HG03095 (cell line): ENCODE data around the gene CD274.
"Not testable (repeated sequence)": the region's sequence is repeated elsewhere in the genome, so short reads cannot be mapped to it uniquely, and the experiment has no call there.

Experiments
- ATAC-seq: cut with Tn5 transposase; IDR thresholded peaks from one replicate; pipeline ENCODE4 v1.9.1; 2021; ENCODE audit warnings: moderate library complexity; ENCODE audit not compliant: unreplicated experiment

Gene CD274

DNA sequence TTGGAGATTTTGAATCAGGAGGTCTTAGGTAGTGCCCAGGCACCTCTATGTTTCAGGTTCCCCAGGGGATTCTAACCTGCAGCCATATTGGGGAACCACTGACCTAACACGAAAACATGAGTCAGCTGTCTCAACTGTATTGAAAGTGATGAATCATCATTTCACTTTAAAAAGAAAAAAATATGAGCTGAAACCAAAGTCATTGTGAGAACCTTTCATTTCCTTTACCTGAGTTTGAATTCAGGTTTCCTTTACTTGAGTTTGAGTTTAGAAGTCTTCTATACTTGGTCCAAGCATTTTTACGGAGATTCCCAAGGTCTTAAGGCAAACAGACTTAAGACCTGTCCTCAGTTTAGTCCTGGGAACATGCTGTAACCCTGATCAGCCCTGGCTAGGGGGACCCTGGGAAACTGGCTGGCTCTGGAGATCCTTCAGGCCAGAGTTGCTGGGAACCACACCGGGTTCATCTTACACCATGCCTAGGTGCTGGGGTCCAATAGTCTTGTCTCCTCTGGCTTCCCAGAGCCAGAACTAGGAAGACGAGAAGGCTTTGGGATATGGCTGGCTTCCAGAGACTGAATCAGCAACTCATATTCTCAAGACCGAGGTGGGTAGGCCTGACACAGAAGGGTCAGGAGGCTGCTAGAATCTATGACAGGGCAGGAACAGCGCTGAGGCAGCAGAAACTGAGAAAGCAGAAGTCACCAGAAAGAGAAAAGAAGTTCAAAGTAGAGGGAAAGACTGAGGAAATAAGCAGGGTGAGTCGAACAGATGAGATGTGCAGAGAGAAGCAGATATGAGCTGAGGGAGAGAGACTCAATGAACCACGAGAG lies 43.6 kb downstream of the CD274 start:
- peak; percentile 79 for ATAC-seq

DNA sequence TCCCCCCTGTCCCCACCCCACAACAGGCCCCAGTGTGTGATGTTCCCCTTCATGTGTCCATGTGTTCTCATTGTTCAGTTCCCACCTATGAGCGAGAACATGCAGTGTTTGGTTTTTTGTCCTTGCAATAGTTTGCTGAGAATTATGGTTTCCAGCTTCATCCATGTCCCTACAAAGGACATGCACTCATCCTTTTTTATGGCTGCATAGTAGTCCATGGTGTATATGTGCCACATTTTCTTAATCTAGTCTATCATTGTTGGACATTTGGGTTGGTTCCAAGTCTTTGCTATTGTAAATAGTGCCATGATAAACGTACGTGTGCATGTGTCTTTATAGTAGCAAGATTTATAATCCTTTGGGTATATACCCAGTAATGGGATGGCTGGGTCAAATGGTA lies 44.4 kb downstream of the CD274 start:
- not testable (repeated sequence) for ATAC-seq

DNA sequence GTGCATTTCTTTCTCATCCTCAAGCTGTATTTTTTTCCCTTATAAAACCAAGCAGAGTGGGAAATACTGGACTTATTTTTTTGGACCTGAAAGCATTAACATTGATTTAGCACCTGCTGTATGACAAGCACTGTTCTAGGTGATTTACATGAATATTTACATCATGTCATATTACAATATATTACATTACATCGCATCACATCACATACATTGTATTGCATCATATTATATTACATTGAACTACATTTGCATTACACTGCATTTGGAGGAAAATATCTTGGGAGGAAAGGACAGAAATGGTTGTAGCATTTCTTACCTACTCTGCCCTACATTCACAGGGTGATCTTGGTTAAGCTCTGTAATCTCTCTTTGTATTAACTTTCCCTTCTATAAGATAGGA lies 48.8 kb downstream of the CD274 start:
- ATAC-seq: no peak

DNA sequence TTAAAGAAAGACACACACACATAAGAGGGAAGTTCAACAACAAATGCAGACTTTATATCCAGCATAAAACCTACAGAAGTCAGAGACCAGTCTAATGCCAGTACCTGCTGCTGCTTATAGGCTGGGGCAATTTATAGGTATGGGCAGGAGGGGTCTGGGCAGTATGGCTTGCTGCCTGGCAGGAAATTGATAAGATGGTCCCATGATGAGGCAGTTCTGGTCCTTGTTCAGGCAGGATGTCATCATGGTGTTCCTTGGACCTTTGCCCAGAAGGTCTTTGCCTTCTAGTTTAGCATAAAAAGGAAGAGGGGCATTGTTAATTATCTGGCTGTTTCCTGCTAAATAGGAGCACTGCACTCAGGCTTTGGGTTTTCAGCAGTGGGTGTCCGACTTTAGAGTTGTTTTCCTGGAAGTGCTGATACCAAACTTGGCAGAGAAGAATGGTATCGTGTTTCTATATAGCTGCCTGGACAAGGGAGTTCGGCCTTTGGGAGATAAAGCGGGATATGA lies 49.6 kb downstream of the CD274 start:
- ATAC-seq: no peak

DNA sequence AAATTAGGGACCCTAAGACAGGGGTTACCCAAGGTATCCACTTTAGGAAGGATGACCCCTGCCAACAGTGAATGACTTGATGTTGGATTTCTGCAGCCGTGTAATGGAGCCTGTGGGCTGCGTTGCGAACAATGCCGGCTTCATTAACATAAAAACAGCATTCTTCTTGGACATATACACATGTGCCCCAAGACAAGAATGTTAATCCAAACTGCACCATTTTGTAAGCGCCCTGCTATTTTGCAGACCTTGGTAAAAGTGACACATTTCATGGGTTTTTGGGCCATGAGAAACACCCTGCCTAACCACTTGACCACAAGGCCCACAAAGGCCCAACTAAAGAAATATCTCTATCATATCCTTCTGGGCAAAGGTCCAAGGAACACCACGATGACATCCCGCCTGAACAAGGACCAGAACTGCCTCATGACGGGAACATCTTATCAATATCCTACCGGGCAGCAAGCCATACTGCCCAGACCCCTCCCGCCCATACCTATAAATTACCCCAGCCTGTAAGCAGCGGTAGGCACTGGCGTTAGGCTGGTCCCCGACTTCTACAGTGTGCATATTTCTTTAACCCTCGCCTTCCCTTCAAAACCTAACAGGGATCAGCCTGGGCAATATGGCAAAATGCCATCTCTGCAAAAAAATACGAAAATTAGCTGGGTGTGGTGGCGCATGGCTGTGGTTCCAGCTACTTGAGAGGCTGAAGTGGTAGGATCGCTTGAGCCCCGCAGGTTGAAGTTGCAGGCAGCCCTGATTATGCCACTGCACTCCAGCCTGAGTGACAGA lies 50.3 kb downstream of the CD274 start:
- ATAC-seq: no peak

DNA sequence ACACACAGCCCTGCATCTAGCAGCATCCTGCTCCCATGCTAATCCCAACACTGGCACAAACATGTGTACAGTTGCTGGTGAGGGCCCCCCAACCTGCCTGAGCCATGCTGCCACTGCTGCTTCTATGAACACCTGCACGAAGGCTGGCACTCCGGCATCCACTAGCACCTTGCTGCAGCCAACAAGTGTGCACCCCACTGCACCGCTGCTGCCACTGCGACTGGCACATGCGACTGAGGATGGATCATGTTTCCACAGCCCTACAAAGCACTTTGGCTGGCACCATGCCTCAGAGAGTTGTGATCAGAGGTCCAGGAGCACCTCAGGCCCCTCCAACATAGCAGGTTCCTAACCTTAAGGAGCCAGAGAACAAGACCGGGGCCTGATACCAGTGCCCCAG lies 52.2 kb downstream of the CD274 start:
- ATAC-seq: no peak

DNA sequence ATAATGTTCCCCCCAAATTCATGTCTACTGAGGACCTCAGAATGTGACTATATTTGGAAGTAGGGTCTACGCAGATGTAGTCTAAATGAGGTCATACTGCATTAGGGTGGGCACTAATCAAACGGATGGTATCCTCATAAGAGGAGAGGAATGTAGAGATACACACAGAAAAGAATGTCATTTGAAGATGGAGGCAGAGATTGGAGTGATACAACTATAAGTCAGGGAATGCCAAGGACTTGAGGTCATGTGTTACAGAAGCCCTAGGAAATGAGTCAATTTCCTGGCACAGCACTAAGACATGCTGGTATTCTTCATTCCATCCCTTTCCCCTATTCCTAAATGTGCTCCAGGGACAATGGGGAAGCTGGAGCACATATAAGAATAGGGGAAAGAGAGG lies 59.2 kb downstream of the CD274 start:
- no peak for ATAC-seq

DNA sequence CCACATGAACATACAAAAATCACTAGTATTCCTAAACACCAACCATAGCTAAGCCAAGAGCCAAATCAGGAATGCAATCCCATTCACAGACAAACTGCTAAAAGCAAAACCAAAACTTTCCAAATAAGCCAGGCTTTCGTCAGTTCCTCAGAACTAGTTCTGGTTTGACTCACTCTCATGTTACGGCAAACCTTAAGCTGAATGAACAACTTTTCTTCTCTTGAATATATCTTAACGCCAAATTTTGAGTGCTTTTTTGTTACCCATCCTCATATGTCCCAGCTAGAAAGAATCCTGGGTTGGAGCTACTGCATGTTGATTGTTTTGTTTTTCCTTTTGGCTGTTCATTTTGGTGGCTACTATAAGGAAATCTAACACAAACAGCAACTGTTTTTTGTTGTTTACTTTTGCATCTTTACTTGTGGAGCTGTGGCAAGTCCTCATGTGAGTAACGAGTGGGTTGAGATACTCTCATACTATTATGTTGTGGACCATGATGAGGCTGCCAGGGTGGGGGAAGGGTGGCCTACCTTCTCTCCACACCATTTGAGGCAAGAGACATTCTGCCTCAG lies 60.1 kb downstream of the CD274 start, which contains the start of gene PDCD1LG2:
Gene PDCD1LG2 (plus strand): TSS at position 172 of the 572 bp plus-strand sequence. CDS start 12,016 bp downstream, outside the sequence.
- peak; percentile 77 for ATAC-seq

DNA sequence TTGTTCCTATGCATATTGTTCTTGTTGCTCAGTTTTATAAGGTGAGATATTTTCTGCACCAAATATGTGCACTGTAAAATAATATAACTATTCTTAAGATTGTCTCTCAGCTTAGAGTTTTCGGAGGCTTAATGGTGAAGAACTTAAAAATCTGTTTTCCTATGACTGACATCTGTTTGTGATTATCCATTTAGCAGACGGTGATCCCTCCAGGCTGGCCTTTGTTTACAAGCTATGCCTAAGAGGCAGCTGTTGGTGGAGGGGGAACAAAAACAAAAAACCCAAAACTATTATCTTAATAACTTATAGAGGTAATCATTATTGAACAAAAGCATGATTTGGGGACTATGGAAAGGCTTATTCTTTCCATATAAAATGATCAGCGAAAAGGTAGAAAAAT lies 60.6 kb downstream of the CD274 start:
- ATAC-seq: no peak

DNA sequence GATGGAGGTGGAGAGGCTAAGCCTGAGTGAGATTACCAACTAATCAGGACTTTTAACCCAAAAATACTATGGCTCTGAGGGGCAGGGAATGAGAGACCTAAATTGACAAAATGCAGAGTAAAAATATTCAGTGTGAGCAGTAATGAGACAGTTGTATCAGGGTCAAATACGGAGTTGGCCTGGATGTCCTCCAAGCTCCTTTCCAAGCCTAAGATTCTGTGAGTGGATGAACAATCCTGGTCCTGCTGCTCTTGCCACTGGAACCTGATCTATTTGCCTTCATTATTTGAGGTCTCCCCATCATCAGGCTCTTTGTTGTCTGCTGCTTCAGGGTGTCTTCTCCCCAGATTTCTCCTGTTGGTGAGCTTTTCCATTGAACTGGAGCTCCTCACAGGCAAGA lies 61.1 kb downstream of the CD274 start:
- no peak for ATAC-seq

DNA sequence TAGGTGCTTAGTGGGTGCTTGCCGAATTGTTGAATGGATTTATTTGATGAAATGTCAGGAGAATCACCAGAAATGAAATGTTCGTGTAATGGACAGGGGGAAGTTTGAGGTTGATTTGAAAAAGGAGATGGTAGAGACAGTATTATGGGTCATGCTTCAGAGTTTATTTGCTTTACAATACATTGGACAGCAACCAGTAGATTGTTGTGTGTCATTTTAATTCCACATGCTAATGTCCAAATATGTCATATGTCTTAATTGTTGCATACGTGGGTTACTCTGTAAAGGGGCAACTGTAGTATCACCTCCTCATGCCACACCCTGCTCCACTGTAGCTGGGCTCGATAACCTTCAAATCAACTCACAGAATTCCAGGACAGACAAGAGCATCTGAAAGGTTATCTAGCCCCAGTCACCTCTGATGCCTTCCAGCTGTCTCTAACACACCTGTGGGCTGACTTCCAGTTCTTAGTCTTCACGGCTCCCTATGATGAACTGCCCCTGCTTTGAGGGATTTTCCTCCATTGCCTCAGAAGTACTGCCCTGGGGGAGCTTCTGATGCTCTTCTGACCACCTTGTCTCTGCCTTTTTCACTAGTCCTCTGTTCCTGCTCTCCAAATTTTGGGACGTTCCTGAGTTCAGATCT lies 61.7 kb downstream of the CD274 start:
- no peak for ATAC-seq

DNA sequence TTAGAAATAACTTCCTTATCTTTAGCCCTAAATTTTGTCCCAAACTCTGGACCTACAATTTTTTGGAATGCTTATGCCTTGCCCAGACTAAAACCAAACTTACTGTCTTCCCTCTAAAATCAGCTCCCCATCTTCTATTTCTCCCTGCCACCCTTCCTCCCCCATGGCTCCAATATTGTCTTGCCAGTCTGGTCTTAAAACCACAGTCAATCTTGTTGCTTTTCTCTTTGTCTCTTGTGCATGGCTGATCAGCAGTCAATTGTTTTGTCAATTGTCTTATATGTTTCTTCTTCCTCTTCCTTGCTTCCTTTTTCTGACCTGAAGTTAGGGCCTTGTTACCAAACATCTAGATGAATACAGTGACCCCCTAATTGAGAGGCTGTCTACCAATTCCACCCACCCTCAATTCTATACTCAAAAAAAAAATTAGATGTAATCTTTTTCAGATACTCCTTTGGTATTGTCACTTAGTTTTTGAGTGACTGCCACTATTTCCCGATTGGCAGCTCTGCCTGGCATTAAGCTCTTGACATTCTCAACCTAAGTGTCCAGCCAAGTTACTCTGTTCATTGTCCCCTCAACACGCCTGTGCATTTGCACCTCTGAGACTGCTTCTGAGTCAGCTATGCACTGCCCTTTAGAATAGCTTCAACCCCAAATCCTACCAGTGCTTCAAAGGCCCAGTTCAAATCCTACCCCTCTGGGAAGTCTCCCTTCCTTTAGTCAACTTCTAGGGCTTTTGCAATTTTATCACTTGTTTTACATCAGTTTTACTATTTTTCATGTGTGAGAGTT lies 62.5 kb downstream of the CD274 start:
- no peak for ATAC-seq

DNA sequence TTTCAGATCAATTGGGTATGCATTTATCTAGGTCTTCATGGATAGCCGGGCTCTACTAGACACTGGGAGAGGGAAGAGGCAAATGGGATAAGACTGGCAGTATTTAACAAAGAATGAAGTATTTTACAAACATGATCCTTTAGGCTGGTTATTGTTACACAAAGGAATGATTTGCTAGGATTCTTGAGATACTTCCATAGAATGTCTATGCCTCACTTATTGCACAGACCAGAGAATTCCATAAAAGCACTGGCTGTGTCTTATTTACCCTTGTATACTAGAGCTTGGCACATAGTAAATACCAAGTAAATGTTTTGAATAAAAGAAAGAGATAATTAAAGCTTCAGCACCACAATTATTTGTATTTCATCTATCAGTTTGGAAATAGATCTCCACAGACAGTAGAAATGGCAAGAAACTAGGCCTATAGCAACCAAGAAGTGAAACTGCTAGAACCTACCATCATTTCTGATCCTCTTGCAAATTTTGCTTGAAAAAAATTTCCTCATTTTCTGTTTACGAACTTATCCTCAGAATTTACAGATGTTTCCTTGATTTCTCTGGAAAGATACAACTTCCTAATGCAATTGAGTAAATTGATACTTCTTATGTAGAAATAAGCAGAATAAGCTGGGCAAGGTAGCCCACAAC lies 63.7 kb downstream of the CD274 start:
- ATAC-seq: no peak

DNA sequence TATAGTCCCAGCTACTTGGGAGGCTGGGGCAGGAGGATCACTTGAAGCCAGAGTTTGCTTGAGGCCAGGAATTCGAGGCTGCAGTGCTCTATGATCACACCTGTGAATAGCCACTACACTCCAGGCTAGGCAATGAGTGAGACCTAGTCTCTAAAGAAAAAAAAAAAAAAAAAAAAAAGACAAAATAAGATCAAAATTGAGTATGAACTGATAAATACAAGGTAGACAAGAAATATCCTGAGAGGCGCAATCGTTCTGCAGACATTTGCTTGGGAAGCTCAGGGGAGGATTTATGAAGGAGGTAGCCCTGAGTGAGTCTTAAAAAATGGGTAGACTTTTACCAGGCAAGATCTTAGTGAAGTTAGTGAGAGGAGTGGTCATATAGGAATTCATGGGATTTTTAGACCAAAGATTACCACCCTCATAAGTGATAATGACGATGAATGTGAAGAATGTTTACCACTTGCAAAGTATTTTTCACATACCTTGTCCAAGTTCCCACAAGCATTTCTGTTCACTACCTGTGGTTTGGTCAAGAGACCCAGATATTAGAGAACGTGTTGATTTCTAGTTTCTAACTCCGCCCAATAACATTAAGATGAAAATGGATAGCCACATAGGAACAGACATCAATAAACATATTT lies 64.4 kb downstream of the CD274 start:
- ATAC-seq: no peak

DNA sequence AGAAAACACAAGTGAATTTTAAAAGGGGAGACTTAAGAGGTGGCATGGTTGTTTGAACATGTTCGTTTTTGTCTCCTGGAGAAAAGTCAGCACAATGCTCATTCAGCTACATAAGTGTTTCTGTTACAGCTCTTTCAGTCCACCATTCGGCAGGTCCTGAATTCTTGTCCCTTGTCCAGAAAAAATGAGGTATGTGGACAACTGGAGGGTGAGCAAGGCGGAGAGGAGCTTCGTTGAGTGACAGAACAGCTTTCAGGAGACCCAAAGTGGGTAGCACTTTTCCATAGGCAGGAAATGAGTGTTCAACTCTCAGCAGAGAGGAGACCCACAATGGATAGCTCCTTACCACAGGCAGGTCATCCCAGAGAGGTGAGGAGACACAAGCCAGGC lies 64.9 kb downstream of the CD274 start:
- ATAC-seq: no peak

DNA sequence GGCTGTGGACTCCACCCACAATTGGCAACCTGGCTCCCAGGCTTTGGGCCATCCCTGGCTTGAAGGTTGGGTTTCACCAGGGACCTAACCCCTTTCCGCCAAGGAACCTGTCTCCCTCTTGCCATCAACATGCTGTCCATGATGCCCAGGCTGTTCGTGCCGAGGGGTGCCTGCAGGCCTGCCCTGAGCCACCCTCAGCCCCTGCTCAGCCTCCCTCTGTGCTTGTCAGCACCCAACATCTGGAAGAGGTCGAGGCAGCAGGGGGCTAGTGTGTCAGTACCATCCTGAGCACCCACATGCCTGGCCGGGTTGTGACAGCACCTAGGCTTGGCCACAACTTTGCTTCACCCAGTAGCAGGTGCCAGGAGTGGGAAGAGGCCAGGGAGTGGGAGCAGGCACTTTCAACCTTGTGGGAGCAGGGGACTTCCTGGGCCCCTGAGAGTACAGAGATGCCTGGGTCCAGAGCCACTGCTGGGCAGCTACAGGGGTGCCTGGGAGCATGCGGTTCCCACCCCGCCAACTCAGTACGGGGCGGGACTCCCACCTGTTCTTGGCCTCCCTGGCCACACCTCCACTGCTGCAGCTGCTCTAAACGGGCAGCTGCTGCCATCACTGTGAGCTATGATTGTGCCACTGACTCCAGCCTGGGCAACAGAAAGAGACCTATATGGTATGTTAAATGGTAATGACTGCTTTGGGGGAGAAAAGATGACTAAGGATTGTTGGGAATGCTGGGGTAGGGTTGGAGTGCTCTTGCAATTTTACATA lies 66.3 kb downstream of the CD274 start:
- ATAC-seq: no peak

DNA sequence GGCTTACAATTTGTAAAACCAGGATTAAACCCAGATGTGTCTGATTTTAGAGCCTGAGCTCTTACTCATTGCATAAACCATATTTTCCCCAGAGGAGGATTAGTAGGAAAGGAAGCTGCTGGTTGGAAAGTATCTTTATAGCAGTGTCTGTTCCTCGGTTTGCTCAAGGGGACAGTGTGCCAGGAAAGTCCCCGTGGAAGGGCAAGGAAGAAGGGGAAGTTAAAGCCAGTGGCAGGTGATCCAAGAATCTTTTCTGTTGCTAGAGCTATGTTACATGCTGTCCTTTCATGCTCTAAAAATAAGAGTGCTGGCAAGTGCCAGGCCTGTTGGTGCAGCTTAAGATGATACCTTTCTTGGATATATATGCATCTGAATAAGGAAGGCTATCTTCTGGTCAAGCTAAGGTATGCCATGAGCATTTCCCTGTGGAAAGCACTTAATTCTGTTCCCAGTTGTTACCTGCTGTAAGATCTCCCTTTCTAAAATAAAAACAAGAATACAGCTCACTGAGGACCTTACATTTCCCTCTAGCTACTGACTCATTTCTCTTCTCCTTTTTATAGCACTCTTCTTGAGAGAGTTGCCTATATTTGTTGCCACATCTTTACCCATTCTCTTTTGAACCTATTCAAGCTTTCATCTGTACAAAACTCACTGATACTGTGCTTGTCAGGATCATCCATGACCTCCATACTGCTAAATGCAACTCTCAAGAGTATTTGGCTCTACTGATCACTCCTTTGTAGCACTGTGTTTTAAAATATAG lies 68.0 kb downstream of the CD274 start:
- peak; percentile 70 for ATAC-seq

DNA sequence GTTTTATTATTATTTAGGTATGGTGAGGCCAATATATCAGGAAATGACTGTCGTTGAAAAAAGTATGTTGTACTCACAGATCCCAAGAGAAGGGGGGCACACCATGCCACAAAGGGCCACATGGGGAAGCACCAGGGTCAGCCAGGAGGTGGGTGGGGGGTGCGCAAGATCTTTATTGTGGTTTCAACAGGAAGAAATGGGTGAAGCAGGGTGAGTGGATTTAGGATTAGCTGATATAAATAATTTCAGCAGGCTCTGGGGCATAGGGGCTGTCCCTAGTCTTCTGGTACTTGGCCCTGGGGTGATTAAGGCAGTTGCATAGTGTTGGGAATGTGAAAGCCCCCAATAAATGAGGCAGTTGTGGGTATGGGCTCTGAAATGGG lies 68.6 kb downstream of the CD274 start:
- ATAC-seq: peak; percentile 17
